ENCODE measurements around the gene PRKAR1B. TPM values are rescaled to one million over a fixed set of nuclear protein-coding genes. Genes with fewer than 3 reads are reported as not detected.

Gene PRKAR1B
- total RNA-seq, 4 donors from 2014 or later = 1.2 to 12.5 (median 3.6) TPM

GRCh38 chr7:611281-611810 is 115.7 kb downstream of the PRKAR1B start:
- H3K4me1 ChIP-seq = no peaks in the 10 kb centered on the region
- H3K9me3 ChIP-seq = no peaks in the 10 kb centered on the region
- H3K4me3 ChIP-seq = no peak overlapping the region
- TF ChIP-seq CTCF (IDR thresholded peaks at IDR 0.05 in 4 of 5, conservative IDR thresholded peaks at IDR 0.05 in 1 of 5) (no peak), POLR2A (IDR thresholded peaks at IDR 0.05) (no peak)
- H3K27me3 ChIP-seq = no peaks in the 10 kb centered on the region
- H3K27ac ChIP-seq = peak overlapping the region in 3 of 4 donors; percentile 52 to 69 (median 64)
- intact Hi-C loops (cut with DNase I; ENCODE audit: low total_unique reads) = no loop called here
- in situ Hi-C loops (cut with MboI; ENCODE audit: low sequenced_read_pairs in 4 of 4) = no loop called here
- DNase-seq (no peak), ATAC-seq (no peak)
- H3K36me3 ChIP-seq = no peaks in the 10 kb centered on the region

GRCh38 chr7:610531-611280 is 116.4 kb downstream of the PRKAR1B start:
- intact Hi-C loops (cut with DNase I; ENCODE audit: low total_unique reads) (no loop called here), in situ Hi-C loops (cut with MboI; ENCODE audit: low sequenced_read_pairs in 4 of 4) (no loop called here)
- no peaks in the 10 kb centered on the region for H3K27me3 ChIP-seq
- no peaks in the 10 kb centered on the region for H3K4me1 ChIP-seq
- ATAC-seq (peak; percentile 62 to 66), DNase-seq (no peak)
- H3K27ac ChIP-seq = peak overlapping the region; percentile 22 to 69 (median 58)
- H3K9me3 ChIP-seq = no peaks in the 10 kb centered on the region
- H3K4me3 ChIP-seq = no peak overlapping the region
- no peaks in the 10 kb centered on the region for H3K36me3 ChIP-seq
- TF ChIP-seq CTCF (IDR thresholded peaks at IDR 0.05 in 4 of 5, conservative IDR thresholded peaks at IDR 0.05 in 1 of 5) (no peak), POLR2A (IDR thresholded peaks at IDR 0.05) (no peak)

GRCh38 chr7:610141-610530 is 116.9 kb downstream of the PRKAR1B start:
- DNase-seq (no peak), ATAC-seq (no peak)
- intact Hi-C loops (cut with DNase I; ENCODE audit: low total_unique reads) = no loop called here
- Histone ChIP-seq H3K36me3 (no peaks in the 10 kb centered on the region), H3K4me1 (peaks cover 4% of the 10 kb centered on the region in 2 donors), H3K9me3 (no peaks in the 10 kb centered on the region), H3K4me3 (no peak overlapping the region), H3K27me3 (no peaks in the 10 kb centered on the region), H3K27ac (peak overlapping the region; percentile 22 to 69 (median 53))
- no peak for TF ChIP-seq CTCF (IDR thresholded peaks at IDR 0.05 in 4 of 5, conservative IDR thresholded peaks at IDR 0.05 in 1 of 5)
- TF ChIP-seq POLR2A (IDR thresholded peaks at IDR 0.05) = no peak
- in situ Hi-C loops (cut with MboI; ENCODE audit: low sequenced_read_pairs in 4 of 4) = no loop called here

GRCh38 chr7:609365-609764 is 117.7 kb downstream of the PRKAR1B start:
- no peaks in the 10 kb centered on the region for H3K36me3 ChIP-seq
- TF ChIP-seq POLR2A (IDR thresholded peaks at IDR 0.05) = no peak
- TF ChIP-seq CTCF (IDR thresholded peaks at IDR 0.05 in 4 of 5, conservative IDR thresholded peaks at IDR 0.05 in 1 of 5) = no peak
- DNase-seq (no peak), ATAC-seq (no peak)
- H3K27ac ChIP-seq = no peak overlapping the region
- no peaks in the 10 kb centered on the region for H3K9me3 ChIP-seq
- no peaks in the 10 kb centered on the region for H3K27me3 ChIP-seq
- peaks cover 9% of the 10 kb centered on the region in 2 donors for H3K4me1 ChIP-seq
- intact Hi-C loops (cut with DNase I; ENCODE audit: low total_unique reads) = loop anchor here (10.0 kb wide), 1 partner anchor 265 kb away; the partner anchor contains the start of gene GET4
- in situ Hi-C loops (cut with MboI; ENCODE audit: low sequenced_read_pairs in 4 of 4) = no loop called here
- H3K4me3 ChIP-seq = no peak overlapping the region

All from gastrocnemius medialis (tissue), 4 donors.